A673 (cell line): ENCODE results near the gene ADSS2.

Experiments
- CTCF ChIP-seq: fragments of 300-800, 200-600 bp; sonication (generic); conservative IDR thresholded peaks from 2 replicates; pipeline ENCODE4 v1.5.1; 2017; ENCODE audit warnings: low read depth, mild to moderate bottlenecking, antibody characterized with exemption, low read length, moderate library complexity, mixed read lengths
- EZH2 ChIP-seq: fragments of 200-600 bp; sonication (generic); IDR thresholded peaks from 2 replicates; pipeline ENCODE4 v1.6.1; 2017; ENCODE audit warnings: borderline replicate concordance, low read depth, mild to moderate bottlenecking, mixed read lengths, antibody characterized with exemption, low read length; ENCODE audit not compliant: poor library complexity, severe bottlenecking

- no peak for TF ChIP-seq CTCF
- no peak for TF ChIP-seq EZH2
Observed at GRCh38 chr1:244442850-244443249, 8.9 kb downstream of the ADSS2 start.
